ENCODE results near the gene UBA5.

UBA5 gene

DNA sequence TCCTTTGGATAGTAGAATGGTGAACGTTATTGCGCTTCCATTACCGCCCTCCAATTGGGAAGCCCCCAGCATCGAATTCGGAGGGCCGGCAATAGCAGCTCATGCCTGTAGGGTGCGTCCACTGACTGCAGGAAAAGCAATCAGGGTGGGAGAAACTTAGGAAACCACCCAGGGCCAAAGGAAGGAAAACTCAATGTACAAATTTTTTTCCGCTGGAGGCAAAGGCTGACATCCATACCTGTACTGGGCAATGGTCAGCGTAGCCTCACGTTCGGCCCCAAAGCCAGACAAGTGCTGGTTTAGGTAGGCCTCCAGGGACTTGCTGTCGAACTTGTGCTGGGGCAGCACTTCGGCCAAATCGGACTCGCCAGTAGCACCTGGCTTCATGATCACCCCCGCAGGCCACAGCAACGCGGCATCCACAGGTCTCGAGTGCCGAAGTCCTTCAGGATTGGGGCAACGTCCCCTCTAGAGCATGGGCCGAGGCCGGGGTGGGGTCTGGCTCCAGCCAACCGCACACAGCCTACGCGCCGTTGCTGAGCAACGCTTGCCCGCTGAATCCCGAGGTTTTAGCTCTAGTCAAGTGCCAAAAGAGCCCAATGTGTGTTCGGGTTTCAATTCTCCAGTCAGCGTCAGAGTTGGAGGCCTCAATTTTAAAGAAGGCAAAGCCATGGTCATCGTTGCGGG is 621 bp upstream of the UBA5 start, which contains the start of gene ACAD11 (continued):
- no peak for TF ChIP-seq YY2 (tag by site-specific recombination; IDR thresholded peaks at IDR 0.05)
- TF ChIP-seq, protein P1, sequence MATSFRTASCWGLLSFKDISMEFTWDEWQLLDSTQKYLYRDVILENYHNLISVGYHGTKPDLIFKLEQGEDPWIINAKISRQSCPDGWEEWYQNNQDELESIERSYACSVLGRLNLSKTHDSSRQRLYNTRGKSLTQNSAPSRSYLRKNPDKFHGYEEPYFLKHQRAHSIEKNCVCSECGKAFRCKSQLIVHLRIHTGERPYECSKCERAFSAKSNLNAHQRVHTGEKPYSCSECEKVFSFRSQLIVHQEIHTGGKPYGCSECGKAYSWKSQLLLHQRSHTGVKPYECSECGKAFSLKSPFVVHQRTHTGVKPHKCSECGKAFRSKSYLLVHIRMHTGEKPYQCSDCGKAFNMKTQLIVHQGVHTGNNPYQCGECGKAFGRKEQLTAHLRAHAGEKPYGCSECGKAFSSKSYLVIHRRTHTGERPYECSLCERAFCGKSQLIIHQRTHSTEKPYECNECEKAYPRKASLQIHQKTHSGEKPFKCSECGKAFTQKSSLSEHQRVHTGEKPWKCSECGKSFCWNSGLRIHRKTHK (tag by site-specific recombination; IDR thresholded peaks at IDR 0.05), result no peak
- TF ChIP-seq, protein P2, sequence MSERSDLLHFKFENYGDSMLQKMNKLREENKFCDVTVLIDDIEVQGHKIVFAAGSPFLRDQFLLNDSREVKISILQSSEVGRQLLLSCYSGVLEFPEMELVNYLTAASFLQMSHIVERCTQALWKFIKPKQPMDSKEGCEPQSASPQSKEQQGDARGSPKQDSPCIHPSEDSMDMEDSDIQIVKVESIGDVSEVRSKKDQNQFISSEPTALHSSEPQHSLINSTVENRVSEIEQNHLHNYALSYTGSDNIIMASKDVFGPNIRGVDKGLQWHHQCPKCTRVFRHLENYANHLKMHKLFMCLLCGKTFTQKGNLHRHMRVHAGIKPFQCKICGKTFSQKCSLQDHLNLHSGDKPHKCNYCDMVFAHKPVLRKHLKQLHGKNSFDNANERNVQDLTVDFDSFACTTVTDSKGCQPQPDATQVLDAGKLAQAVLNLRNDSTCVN (tag by site-specific recombination; optimal IDR thresholded peaks at IDR 0.05), result no peak
- no peak for TF ChIP-seq ZNF501 (tag by site-specific recombination; IDR thresholded peaks at IDR 0.05)
- TF ChIP-seq, protein P3, sequence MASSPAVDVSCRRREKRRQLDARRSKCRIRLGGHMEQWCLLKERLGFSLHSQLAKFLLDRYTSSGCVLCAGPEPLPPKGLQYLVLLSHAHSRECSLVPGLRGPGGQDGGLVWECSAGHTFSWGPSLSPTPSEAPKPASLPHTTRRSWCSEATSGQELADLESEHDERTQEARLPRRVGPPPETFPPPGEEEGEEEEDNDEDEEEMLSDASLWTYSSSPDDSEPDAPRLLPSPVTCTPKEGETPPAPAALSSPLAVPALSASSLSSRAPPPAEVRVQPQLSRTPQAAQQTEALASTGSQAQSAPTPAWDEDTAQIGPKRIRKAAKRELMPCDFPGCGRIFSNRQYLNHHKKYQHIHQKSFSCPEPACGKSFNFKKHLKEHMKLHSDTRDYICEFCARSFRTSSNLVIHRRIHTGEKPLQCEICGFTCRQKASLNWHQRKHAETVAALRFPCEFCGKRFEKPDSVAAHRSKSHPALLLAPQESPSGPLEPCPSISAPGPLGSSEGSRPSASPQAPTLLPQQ (tag by site-specific recombination; IDR thresholded peaks at IDR 0.05), result no peak
- no peak for TF ChIP-seq PBX3 (CRISPR knock-in tag; IDR thresholded peaks at IDR 0.05)
- TF ChIP-seq ZSCAN18 (tag by site-specific recombination; IDR thresholded peaks at IDR 0.05), result no peak
- TF ChIP-seq ZEB2 (tag by site-specific recombination; IDR thresholded peaks at IDR 0.05), result no peak
- TF ChIP-seq ZNF2 (tag by site-specific recombination; IDR thresholded peaks at IDR 0.05), result 0 out of 2 replicates have a peak, but pooled peaks have one; percentile 21
- TF ChIP-seq SCRT2 (tag by site-specific recombination; IDR thresholded peaks at IDR 0.05), result peak; percentile 78
- no peak for TF ChIP-seq MYNN (tag by site-specific recombination; IDR thresholded peaks at IDR 0.05; ENCODE audit: borderline replicate concordance)
- TF ChIP-seq ZNF677 (tag by site-specific recombination; IDR thresholded peaks at IDR 0.05), result no peak
- no peak for TF ChIP-seq ZNF274 (IDR thresholded peaks at IDR 0.05; ENCODE audit: low read length)
- no peak for TF ChIP-seq ZNF274 (tag by site-specific recombination; IDR thresholded peaks at IDR 0.05; ENCODE audit: borderline replicate concordance)
- no peak for TF ChIP-seq KLF1 (tag by site-specific recombination; IDR thresholded peaks at IDR 0.05)
- TF ChIP-seq SCRT1 (tag by site-specific recombination; IDR thresholded peaks at IDR 0.05; ENCODE audit: borderline replicate concordance), result peak; percentile 43; the same call in 1 of the 2 replicates
- no peak for TF ChIP-seq ZNF670 (tag by site-specific recombination; IDR thresholded peaks at IDR 0.05; ENCODE audit: low read depth)
- no peak for TF ChIP-seq ZNF585B (tag by site-specific recombination; IDR thresholded peaks at IDR 0.05)
- TF ChIP-seq KLF10 (tag by site-specific recombination; IDR thresholded peaks at IDR 0.05), result no peak
- 0 out of 2 replicates have a peak, but pooled peaks have one; percentile 40 for TF ChIP-seq ZNF660 (tag by site-specific recombination; IDR thresholded peaks at IDR 0.05)
- peak; percentile 57 for TF ChIP-seq ZNF335 (tag by site-specific recombination; conservative IDR thresholded peaks at IDR 0.05)
- no peak for TF ChIP-seq HOXC10 (CRISPR knock-in tag; IDR thresholded peaks at IDR 0.05)
- TF ChIP-seq ZSCAN30 (tag by site-specific recombination; IDR thresholded peaks at IDR 0.05), result no peak; the same call in 1 of the 2 replicates
- TF ChIP-seq MEIS1 (CRISPR knock-in tag; IDR thresholded peaks at IDR 0.05; ENCODE audit: borderline replicate concordance), result no peak
- no peak for TF ChIP-seq GLI4 (tag by site-specific recombination; IDR thresholded peaks at IDR 0.05)
- TF ChIP-seq GLIS2 (tag by site-specific recombination; IDR thresholded peaks at IDR 0.05), result peak; percentile 67
- TF ChIP-seq ZNF785 (tag by site-specific recombination; IDR thresholded peaks at IDR 0.05), result no peak
- peak; percentile 84 for TF ChIP-seq IKZF3 (tag by site-specific recombination; IDR thresholded peaks at IDR 0.05)
- peak; percentile 48 for TF ChIP-seq GLIS1 (tag by site-specific recombination; IDR thresholded peaks at IDR 0.05)
- TF ChIP-seq ZNF354C (tag by site-specific recombination; IDR thresholded peaks at IDR 0.05; ENCODE audit: borderline replicate concordance, low read depth), result no peak
- TF ChIP-seq MZF1 (tag by site-specific recombination; IDR thresholded peaks at IDR 0.05; ENCODE audit: borderline replicate concordance), result no peak
- TF ChIP-seq, protein P4, sequence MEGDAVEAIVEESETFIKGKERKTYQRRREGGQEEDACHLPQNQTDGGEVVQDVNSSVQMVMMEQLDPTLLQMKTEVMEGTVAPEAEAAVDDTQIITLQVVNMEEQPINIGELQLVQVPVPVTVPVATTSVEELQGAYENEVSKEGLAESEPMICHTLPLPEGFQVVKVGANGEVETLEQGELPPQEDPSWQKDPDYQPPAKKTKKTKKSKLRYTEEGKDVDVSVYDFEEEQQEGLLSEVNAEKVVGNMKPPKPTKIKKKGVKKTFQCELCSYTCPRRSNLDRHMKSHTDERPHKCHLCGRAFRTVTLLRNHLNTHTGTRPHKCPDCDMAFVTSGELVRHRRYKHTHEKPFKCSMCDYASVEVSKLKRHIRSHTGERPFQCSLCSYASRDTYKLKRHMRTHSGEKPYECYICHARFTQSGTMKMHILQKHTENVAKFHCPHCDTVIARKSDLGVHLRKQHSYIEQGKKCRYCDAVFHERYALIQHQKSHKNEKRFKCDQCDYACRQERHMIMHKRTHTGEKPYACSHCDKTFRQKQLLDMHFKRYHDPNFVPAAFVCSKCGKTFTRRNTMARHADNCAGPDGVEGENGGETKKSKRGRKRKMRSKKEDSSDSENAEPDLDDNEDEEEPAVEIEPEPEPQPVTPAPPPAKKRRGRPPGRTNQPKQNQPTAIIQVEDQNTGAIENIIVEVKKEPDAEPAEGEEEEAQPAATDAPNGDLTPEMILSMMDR (tag by site-specific recombination; IDR thresholded peaks at IDR 0.05), result peak; percentile 58
- no peak for TF ChIP-seq ZNF221 (tag by site-specific recombination; IDR thresholded peaks at IDR 0.05; ENCODE audit: borderline replicate concordance)

Data from HEK293 (cell line).